ENCODE results near the gene JPT1.
A peak's percentile ranks its signal among the peaks of the same experiment; 100 is the strongest.
"Not testable (repeated sequence)": the region's sequence is repeated elsewhere in the genome, so short reads cannot be mapped to it uniquely, and the experiment has no call there.

The JPT1 gene

GRCh38 chr17:75155191-75155601 lies 884 bp upstream of the JPT1 start:
- DNase-seq, result no peak

- peak; percentile 16 for DNase-seq
Measured at GRCh38 chr17:75153780-75154194, 525 bp downstream of the JPT1 start.

GRCh38 chr17:75152922-75153779 lies 1.2 kb downstream of the JPT1 start:
- DNase-seq, result peak; percentile 20

- DNase-seq, result no peak
Measured at GRCh38 chr17:75152523-75152921, 1.8 kb downstream of the JPT1 start.

- no peak for DNase-seq
Measured at GRCh38 chr17:75151930-75152329, 2.4 kb downstream of the JPT1 start.

GRCh38 chr17:75147878-75148546 lies 6.3 kb downstream of the JPT1 start:
- no peak for DNase-seq

- no peak for DNase-seq
Measured at GRCh38 chr17:75146592-75146991, 7.7 kb downstream of the JPT1 start.

GRCh38 chr17:75144816-75145512 lies 9.3 kb downstream of the JPT1 start:
- no peak for DNase-seq

GRCh38 chr17:75142236-75142971 lies 11.9 kb downstream of the JPT1 start:
- DNase-seq, result no peak

- no peak for DNase-seq
Measured at GRCh38 chr17:75138519-75138918, 15.8 kb downstream of the JPT1 start.

- not testable (repeated sequence) for DNase-seq
Measured at GRCh38 chr17:75137762-75138161, 16.6 kb downstream of the JPT1 start.

- no peak for DNase-seq
Measured at GRCh38 chr17:75135946-75136345, 18.4 kb downstream of the JPT1 start.

- no peak for DNase-seq
Measured at GRCh38 chr17:75135452-75135851, 18.9 kb downstream of the JPT1 start.

- DNase-seq, result not testable (repeated sequence)
Measured at GRCh38 chr17:75133607-75134347, 20.5 kb downstream of the JPT1 start.

GRCh38 chr17:75133001-75133400 lies 21.3 kb downstream of the JPT1 start:
- no peak for DNase-seq

- not testable (repeated sequence) for DNase-seq
Measured at GRCh38 chr17:75132018-75133000, 22.0 kb downstream of the JPT1 start.

GRCh38 chr17:75131278-75132017 lies 22.9 kb downstream of the JPT1 start, which contains the start of gene NT5C:
Gene NT5C (minus strand): TSS chr17:75131742. CDS start chr17:75131707, 35 bp downstream.
- DNase-seq, result peak; percentile 29

GRCh38 chr17:75130632-75131277 lies 23.6 kb downstream of the JPT1 start:
- no peak for DNase-seq

GRCh38 chr17:75130059-75130631 lies 24.2 kb downstream of the JPT1 start:
- no peak for DNase-seq

Data from NCI-H748 treated with DMSO at 0.1 percent for 48 hours (cell line).